Colon (tissue), 2 donors: Measurements from ENCODE around the gene PPP1CA.

Experiments
- FAIRE-seq: peaks from 2 replicates; lab custom pipeline; 2012; peaks lifted over from hg19 to GRCh38; lab: Jason Lieb, UNC
- donor health status: control.
- donor health status: control.

Gene PPP1CA

GRCh38 chr11:67382276-67383136, 19.2 kb downstream of the PPP1CA start:
- FAIRE-seq = no peak

DNA sequence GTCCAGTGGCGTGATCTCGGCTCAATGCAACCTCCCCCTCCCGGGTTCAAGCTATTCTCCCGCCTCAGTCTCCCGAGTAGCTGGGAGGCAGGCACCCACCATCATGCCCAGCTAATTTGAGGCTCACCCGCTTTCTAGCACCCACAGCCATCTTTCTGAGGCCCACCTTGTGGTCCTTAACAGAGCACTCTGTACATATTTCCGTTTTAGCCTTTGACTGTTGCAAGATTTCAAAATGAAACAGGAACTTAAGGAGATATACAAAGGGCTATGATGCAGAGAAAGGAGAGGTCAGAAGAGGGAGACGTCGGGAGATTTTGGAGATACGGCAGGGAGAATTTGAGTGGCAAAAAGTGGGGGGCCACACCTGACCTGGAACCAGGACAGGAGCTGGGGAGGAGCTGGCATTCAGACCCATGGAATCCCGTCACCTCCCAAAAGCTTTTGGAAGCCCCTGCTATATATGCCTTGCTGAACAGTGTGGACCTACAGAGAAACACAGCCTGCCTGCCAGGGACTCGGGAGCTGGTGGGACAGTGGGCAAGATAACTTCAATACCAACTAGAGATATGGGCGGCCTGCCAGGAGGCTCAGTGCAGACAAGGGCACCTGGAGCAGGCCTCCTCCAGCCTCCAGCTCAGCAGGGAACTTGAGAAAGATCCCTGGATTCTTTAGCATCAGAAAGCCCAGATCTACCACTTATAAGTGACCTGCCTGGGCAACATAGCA, 20.2 kb downstream of the PPP1CA start:
- no peak for FAIRE-seq

GRCh38 chr11:67379061-67380058, 22.3 kb downstream of the PPP1CA start:
- FAIRE-seq = no peak

- FAIRE-seq = no peak
Observed at GRCh38 chr11:67378544-67378943, 23.1 kb downstream of the PPP1CA start.

DNA sequence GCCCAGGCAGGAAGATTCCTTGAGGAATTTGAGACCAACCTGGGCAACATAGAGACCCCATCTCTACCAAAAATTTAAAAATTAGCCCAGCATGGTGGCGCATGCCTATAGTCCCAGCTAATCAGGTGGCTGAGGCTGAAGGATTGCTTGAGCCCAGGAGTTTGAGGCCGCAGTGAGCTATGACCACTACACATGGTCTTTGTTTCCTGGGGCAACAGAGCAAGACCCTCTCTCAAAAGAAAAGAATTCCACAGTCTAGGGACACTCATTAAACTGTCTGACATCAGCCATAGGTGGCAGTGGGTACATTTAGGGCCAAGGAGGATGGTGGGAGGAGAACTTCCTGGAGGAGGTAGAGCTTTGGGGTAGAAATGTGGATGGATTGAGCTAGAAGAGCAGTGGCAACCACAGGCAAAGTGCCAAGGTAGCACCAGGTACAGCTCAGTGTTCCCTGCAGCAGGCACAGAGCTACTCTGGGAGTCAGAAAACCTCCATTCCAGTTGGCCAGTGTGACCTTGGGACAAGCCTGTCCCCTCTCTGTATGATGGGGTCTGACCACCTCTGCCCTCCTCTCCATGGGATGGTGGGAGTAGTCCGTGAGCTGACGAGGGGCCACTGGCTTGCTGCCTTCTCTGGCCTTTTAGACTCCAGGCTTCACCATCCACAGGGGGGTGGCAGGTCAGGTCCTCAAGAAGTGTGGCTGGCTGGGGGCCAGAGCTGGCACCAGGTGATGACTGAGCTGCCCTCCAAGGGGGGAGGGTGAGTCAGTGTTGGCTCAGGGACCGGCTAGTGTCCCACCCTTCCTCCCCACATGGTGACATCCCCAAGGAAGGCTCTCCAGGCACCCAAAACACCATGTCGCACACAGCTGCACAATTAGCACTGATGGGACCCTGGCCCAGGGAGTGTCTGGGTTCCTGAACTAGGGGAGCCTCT, 24.5 kb downstream of the PPP1CA start:
- FAIRE-seq = no peak

DNA sequence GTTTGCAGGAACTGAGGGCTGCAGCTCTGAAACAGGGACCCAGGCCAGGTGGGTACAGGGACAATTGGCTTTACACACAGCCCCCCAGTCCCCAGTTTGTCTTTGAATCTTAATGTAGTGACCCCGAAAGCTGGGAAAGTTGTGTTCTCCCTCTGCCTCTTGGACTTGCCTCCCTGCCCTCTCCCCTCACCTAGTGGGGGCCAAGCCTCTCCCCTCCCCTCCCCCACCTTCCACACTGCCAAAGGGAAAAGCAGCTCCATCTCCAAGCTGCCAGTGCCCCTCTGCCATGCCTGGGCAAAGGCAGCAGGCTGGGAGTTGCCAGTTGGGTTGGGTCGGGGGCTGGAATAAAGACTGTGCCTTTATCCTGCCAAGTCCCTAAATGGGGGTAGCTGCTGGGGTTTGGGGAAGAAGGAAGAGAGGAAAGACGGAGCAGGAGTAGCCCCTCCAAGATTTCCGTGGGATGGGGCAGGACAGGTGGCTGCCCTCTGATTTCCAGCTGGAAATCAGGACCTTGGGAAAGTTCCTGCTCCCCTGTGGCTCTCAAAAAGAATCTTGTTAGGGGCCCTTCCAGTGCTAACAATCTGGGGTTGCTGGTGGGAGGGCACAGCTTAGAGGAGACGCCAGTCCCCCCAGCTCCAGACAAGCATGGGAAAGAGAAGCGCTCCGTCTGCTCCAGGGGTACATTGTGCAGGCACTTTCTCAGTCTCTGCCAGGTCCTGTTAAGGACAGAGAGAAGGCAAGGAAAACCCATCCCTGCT, 25.4 kb downstream of the PPP1CA start:
- FAIRE-seq = no peak

- no peak for FAIRE-seq
Observed at GRCh38 chr11:67375320-67376055, 26.2 kb downstream of the PPP1CA start.

- no peak for FAIRE-seq
Observed at GRCh38 chr11:67374571-67375281, 26.9 kb downstream of the PPP1CA start.

- no peak for FAIRE-seq
Observed at GRCh38 chr11:67373648-67374570, 27.7 kb downstream of the PPP1CA start.

- FAIRE-seq = no peak
Observed at GRCh38 chr11:67372993-67373647, 28.5 kb downstream of the PPP1CA start, which contains the start of gene CLCF1. CLCF1 (minus strand) TSS chr11:67373598; CDS start chr11:67373539, 59 bp downstream.

DNA sequence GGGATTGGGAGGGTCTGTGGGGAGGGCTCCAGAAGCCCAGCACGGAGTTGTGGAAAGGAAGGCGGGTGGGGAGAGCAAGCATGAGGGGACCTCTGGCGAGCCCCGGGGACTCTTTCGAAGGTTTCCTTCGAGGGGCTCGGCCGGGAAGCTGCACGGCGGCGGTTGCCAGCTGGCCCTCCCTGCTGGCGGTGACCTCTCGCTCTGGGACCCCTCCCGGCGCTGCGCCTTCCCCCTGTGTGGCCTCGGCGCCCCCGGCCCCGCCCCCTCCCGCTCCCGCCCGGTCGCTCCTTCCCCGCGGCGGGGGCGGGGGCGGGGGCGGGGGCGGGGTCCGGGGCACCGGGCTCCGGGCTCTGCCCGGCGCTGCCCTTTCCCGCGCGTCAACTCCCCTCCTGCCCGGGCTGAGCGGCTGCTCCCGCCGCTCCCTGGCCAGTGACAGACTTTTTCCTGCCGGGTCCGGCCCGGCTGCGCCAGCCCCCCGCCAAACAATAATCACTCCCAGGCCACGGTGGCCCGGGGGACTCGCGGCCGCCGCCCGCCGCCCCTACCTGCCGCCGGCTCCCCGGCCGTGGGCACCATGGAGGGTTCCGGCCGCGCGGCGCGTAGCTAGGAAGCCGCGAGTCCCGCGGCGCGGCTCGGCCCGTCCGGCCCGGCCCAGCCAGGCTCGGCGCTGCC, 29.2 kb downstream of the PPP1CA start:
- FAIRE-seq = no peak

DNA sequence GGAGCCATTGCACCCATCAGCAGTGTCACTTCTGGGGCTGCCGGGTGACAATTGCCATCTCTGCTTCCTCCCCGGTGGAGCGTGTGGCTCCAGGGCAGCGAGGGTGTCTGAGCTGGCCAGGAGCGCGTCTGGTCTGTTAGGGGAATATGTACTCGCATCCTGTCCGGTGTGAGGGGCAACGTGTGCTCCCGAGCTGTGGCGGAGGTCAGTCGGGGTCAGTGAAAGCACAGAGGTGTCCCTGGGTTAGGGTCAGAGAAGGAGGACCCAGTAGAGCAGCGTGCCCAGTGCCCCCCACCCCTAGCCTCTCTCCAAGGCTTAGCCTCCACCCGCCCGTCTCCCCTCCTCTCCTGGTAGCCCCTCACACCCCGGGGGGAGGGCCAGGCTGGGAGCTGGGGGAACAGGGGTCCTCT, 29.7 kb downstream of the PPP1CA start:
- no peak for FAIRE-seq

GRCh38 chr11:67371189-67371910, 30.3 kb downstream of the PPP1CA start:
- FAIRE-seq = no peak

- no peak for FAIRE-seq
Observed at GRCh38 chr11:67370351-67371076, 31.1 kb downstream of the PPP1CA start.

GRCh38 chr11:67369801-67370284, 31.8 kb downstream of the PPP1CA start:
- FAIRE-seq = no peak
